ENCODE results near the gene AIP.

Gene AIP

DNA sequence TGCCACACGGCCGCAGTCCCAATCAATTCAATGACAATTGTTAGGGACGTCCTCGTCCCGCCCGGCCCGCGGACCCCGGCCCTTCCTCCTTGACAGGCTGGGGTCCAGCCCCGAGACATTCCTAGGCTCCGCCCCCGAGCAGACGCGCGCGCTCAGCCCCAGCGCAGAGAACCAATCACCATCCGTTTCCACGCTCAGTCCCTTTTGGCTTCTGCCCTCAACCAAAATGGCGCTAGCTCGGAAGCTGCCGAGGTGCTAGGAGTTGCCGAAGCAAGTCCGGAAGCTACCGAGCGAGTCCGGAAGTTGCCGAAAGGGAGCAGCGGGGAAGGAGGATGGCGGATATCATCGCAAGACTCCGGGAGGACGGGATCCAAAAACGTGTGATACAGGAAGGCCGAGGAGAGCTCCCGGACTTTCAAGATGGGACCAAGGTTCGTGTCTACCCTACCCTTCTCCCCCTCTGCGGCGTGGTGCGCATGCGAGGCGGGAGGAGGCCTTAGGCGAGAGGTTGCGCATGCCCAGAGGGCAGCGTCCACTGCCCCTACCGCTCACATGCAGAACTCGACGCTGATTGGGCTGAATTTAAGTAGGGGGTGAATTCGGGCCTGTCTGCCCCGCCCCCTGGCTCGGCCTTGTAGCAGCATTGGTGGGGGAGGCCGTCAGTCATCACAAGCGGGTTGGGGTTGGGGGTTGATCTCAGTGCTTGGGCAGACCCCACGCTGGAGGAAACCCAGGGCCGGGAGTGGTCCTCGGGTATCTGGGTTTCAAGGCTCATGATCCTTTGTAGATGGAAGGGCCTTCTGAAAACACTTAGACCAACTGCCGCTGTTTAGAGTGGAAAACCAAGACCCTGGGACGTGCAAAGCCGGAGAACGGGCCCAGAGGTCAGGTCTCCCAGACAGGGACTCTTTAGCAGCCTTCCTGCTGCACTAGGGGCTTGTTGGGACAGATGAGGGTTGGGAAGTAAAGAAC lies at the start of gene AIP:
Gene AIP, plus strand, starts transcription at position 200 of the 972 bp plus-strand sequence. Its CDS starts 133 bp downstream, at position 333.
- DNase-seq (ENCODE audit: low spot score): peak; percentile 97

DNA sequence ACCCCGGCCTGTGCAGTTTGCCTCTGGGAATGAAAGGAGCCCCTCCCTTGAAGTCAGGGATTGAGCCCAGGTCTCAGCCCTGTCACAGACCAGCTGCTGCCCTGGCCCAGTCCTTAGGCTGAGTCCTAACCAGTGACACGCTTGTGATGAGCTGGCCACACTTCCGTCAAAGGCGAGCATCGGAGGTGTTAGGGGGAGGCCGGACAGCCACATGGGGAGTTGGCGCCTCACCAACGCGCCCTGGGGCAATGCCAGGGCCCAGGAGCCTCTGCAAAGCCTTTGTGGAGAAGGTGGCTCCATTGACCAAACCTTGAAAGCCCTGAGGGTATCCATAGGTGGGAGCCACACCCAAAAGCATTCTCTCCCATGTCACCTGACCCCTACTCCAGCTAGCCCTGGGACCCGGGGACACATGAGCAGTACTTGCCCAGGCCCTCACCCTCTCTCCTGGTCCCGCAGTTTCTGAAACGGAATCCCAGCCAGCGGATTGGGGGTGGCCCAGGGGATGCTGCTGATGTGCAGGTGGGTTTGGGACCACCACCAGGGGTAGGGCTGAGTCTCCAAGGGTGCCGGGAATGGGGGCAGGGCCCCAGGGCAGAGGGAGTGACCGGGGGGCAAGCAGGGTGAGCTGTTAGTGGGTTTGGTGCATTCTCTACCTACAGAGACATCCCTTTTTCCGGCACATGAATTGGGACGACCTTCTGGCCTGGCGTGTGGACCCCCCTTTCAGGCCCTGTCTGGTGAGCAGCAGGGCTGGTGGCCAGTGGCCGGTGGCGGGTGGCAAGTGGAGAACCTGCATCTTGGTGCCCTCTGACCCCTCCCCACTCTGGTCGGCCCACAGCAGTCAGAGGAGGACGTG lies 49.1 kb upstream of the AIP start:
- DNase-seq (ENCODE audit: low spot score): no peak

DNA sequence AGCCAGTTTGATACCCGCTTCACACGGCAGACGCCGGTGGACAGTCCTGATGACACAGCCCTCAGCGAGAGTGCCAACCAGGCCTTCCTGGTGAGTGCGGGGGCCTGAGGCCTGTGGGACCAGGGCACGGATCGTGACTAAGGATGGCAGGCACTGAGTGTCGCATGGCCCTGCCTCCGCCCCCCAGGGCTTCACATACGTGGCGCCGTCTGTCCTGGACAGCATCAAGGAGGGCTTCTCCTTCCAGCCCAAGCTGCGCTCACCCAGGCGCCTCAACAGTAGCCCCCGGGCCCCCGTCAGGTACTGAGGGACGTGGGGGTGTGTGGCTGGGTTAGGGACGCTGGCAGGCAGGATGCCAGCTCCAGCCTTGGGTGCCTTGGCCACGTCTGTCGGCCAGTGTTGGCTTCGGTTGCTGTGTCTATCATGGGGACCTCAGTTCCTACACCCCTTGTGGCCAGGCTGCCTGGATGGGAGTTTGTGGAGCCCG lies 48.4 kb upstream of the AIP start:
- DNase-seq (ENCODE audit: low spot score): no peak

DNA sequence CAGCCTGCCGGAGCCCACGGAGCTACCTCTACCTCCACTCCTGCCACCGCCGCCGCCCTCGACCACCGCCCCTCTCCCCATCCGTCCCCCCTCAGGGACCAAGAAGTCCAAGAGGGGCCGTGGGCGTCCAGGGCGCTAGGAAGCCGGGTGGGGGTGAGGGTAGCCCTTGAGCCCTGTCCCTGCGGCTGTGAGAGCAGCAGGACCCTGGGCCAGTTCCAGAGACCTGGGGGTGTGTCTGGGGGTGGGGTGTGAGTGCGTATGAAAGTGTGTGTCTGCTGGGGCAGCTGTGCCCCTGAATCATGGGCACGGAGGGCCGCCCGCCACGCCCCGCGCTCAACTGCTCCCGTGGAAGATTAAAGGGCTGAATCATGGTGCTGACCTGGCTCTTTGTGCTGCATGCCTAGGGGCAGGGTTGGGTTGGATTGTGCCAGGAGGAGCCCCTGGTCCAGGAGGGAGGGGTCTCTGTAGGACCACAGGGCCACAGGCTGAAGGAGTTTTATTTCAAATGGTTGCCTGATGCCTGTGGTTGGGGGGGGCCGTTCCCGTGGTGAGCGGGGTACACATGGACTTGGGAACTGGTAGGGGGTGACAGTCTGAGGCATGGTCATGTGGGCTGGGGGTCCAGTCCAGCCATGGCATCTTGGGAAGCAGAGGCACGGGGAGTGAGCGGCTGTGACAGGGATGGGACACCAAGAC lies 47.6 kb upstream of the AIP start:
- no peak for DNase-seq (ENCODE audit: low spot score)

DNA sequence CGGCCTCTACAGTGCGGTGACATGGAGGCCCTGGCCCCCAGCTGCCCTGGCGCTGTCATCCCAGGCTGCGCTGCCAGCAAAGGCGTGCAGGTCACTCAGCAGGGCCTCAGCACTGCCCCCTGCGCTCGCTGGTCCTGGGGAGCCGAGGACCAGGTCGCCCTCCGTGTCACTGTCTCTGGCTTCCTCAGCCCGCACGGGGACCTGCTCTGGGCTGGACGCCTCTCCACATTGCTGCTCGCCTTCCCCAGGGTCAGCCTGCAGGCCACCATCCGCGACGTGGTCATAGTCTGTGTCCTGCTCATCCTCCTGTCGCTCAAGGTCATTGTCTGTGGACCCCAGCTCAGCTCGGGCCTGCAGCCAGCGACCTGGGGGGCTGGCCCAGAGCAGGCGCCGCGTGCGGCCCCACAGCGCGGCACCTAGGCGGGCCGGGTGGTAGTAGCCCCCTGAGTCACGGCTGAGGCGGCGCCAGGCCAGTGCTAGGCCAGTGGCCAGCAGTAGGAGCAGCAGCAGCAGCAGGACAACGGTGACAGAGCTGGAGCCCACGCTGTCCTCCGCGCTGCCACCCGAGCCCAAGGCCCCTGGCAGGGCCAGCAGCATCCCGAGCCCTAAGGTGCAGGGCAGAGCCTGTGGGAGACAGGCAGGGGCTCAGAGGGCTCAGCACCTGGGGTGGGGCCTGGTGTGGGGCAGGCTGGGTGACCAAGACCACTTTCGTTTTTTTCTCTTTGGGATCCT lies 46.9 kb upstream of the AIP start:
- no peak for DNase-seq (ENCODE audit: low spot score)

DNA sequence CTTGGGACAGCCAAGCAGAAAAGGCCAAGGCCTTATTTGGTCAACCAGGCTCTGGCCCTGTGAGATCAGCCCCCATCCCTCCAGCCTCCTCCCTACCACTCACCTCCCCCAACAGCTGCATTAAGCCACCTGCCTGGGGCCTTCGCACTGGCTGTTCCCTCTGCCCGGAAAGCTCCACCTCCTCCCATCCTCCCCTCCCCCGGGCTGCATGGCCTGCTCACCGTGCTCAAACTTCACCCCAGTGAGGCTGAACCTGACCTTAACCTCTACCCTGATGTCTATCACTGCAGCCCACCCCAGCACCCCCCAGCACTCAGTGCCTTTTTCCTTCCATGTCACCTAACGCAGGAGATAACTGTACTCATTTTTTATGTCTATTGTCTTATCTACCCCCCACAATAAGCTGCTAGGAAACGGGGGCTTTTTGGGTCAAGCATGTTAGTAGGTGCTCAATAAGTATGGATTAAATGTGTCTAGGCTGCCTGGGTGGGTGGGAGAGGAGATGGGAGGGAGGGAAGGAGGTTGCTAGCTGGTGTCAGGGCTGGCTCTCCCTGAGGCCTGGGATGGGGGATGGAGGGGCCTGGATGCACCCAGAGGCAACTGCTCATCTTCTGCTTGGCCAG lies 46.3 kb upstream of the AIP start:
- no peak for DNase-seq (ENCODE audit: low spot score)

DNA sequence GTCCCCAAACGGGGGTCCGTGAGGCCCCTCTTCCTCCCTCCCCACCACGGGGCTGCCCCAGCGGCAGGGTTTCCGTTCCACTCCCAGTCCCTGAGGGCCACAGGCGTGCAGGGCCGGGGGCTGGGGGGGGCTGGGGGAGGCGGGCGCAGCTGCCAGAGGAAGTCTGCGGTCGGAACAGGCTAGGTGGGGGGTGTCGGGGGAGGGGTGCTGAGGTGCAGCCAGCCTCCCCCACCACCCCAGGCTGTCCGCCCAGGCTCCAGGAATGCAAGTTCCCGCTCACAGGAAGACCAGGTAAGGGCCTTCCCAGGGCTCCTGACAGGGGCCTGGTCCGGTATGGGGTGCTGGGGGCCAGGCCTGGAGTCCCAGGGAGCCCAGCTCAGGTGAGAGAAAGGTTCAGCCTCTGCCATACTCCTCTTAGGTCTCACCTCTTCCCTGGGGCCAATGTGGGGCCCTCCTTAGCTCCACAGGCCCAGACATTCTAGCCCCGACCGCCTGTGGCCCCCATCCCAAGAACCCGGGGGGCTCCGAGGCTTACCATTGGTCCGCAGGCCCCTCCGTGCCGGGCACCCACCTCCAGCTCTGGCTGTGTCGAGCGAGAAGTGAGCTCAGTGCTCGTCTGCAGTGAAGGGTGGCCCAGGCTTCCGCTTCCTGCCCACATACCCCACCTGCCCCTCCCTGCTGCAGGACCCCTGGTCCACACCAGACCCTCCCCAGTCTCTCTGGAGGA lies 45.6 kb upstream of the AIP start, which contains the start of gene PTPRCAP:
Gene PTPRCAP, minus strand, starts transcription at position 601 of the 727 bp plus-strand sequence. Its CDS starts 63 bp downstream, at position 538.
- no peak for DNase-seq (ENCODE audit: low spot score)

DNA sequence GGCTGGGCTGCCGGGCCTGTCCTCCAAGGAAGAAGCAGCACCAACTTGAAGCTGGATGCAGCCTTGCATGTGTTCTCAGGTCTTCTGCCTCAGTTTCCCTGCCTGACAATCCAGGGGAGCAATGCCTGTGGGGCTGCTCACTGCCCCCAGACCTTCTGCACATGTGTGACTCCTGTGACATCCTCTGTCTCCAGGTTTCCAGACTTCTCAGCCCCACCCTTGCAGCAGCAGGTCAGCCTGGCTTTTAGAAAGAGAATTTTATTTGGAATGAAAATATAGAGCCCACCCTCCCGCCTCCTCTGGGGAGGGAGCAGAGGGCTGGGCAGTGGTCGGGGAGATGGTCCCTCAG lies 45.0 kb upstream of the AIP start:
- no peak for DNase-seq (ENCODE audit: low spot score)

DNA sequence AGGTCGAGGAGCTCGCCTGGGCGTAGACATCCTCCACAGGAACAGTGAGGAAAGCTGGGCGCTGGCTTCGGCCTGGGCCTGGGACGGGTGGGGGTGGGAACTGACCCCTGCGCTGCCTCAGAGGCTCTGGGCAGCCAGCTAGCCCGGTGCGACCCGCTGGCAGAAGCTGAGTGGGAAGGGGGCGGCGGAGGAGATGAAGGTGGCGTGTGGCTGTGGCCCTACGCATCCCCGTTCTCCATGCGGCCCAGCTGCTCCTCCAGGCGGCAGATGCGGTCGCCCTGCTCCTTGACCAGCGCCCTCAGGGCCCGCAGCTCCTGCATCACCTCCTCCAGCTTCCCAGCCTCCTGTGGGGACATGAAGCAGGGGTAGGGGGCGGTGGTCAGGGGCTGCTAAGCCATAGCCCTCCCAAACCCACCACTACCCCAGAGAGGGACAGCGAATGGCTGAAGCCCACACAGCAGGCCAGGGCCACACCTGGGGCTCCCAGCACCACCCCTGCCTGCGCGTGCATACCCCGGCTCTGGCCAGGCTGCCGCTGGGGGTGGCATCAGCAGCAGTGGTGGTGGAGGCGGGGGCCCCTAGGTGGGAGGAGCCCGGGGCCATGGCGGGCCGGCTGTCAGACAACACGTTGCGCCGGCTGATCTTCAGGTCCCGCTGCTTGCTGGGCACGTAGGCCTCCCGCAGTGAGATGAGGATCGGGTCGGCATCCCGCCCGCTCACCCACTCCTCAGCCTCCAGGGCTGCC lies 44.5 kb upstream of the AIP start:
- no peak for DNase-seq (ENCODE audit: low spot score)

DNA sequence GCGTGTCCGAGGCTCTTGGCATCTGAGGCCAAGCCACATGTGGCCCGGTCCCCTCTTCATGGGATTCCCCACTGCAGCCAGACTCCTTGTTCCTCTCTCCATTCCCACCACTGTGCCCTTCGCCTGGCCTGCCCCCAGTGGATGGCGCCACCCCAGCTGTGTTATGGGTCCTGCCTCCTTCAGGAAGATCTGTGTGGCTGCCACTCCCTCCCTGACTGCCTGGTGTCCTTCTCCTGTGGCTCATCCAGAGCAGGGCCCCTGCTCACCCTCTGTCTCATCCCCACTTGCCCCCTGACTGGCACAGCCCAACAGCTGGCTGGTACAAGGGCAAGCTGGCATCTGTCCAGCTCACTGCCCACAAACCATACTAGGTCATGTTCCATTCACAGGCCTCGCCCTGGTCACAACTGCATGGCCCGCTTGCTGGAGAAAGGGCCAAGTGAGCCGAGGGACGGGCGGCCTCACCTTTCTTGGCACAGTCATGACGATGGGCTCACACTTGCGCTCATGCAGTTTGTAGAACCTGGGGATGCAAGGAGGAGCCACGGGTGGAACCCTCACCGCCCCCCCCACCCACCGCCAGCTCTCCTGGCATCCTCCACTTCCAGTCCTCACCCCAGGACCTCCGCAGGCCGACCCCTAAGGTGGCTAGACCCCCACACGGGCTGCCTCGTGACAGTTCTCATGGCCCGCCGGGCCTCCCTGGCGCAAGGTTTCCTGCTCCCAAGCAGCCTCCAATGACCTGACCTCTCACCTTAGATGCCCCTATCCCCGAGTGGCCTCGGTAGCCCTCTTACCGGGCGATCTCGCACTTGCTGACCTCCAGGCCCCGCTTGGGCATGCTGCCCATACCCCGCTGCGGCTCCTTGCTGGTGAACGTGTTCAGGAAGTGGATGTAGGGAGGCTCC lies 43.3 kb upstream of the AIP start:
- peak; percentile 58 for DNase-seq (ENCODE audit: low spot score)

DNA sequence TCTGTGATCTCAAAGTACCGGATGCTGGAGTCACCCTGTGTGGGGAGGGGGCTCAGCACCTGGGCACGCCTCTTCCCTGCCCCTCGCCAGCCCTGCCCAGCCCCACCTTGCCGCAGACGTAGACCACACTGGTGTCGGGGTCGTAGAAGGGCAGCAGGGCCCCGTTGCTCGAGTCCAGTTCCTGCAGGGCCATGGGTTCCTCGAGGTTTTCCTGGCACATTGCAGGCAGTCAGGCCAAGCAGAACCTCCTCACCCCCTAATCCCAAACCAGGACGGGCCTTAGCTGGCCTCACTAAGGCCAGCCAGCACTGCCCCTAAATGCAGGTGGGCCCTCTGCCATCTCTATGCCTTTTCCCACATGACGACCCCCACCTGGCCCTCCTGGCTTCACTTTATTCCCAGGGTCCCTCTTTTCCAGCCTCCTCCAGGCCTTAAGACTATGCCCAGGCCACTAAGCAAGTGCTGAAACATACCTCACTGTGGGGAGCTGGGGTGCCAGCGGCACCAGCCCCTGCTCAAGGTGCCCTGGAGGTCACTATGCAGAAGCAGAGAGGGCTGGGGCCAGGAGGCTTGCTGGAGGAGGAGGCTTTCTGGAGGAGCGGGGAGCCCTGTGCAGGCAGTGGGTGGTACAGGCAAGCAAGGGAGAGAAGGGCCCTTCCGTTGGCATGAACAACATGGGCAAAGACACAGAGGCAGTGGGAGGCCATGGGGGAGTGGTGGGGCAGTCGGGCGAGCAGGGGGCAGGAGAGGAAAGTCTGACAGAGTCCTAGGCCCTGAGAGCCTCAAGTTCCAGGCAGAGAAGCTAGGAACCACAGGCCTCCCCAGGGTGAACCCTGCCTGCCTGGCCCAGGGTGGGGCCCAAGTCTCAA lies 42.4 kb upstream of the AIP start:
- DNase-seq (ENCODE audit: low spot score): no peak

DNA sequence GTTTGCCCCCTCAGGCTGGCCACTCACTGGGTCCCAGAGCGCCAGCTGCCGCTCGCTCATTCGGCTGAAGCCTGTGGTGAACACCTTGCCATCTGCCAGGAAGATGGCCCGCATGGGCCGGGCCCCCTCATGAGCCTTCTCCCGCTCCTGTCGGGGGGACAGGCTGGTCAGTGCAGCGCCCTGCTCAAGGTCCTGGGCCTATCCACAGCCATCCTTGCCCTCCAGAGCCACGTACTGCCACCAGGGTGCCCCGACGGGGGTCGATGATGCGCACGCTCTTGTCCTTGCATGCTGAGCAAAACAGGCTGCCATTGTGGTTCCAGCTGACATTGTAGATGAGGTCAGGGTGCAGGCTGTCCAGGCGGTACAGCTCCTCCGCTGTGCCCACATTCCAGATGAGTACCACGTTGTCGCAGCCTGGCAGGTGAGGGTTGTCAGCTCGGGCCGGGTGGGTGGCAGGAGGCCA lies 41.7 kb upstream of the AIP start:
- no peak for DNase-seq (ENCODE audit: low spot score)

DNA sequence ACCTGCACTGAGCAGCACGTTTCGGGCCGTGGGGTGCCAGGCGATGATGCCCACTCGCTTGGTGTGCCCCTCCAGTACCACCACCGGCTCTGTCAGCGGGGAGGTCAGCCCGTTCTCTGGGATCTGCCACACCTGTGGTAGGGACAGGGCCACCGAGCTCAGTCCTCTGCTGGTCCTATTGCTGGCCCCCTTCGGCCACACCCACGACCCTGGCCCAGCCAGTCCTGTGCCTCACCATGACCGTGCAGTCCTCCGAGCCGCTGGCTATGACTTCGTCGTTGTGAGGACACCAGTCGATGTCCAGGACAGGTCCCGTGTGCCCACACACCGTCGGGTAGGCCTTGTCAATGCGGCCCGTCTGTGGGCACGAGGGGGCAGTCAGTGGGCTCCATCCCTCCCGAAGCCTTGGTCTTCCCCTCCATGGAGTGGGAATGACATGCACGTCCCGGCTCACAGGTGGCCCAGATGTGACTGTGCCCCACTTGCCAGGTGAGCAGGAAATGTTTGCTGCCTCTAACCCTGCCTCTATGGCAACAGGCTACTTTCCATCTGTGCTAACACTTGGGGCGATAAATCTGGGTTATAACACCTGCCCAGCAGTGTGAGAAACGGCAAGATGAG lies 41.0 kb upstream of the AIP start:
- no peak for DNase-seq (ENCODE audit: low spot score)

DNA sequence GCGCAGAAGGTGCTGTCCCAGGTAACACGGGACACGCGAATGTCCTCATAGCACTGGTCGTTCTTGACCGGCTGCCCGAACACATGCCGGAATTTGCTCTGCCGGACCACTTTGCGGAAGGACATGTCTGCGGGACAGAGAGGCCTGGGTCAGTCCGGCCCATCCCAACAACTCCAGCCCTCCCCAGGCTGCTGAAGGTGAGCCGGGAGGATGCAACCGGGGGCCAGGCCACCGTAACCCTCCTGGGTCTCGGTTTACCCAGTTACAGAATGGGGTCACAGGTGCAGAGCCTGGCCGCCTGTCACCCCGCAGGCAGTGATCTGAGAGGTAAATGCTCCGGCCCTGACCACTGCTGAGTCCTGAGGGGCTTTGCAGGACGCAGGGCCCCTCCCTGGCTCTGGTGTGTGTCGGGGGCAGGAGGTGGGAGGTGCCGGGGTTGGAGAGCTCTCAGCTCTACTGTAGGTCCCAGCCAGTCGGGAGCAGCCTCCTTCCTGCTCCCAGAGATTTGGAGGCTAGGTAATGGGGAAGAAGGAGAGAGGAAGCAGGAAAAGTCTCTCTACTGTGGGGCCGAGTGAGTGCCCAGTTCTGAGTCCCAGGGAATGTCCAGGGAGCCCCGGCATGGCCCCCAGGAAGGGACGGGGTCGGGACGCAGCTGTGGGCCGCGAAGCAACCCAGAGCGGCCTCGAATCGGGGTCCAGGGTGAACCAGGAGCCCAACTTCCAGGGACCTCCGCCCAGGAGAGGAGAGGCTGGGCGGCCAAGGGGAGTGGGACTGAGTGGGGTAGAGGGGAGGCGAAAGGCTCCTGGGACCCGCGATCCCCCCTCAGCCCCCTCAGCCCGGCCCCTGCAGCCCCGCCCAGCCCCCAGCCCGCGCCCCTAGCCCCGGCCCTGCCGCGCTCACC lies 40.1 kb upstream of the AIP start:
- DNase-seq (ENCODE audit: low spot score): no peak

DNA sequence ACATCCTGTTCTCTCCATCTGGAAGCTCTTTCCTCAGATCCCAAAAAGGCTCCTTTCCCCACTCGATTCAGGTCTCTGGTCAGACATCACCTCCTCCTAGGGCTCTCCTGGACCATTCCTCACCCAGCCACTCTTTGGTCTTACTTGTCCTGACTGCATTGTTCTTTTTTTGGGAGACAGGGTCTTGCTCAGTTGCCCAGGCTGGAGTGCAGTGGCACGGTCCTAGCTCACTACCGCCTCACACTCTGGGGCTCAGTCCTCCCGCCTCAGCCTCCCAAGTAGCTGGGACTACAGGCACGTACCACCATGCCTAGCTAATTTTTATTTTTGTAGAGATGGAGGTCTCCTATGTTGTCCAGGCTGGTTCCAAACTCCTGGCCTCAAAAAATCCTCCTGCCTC lies 37.3 kb upstream of the AIP start:
- DNase-seq (ENCODE audit: low spot score): no peak

DNA sequence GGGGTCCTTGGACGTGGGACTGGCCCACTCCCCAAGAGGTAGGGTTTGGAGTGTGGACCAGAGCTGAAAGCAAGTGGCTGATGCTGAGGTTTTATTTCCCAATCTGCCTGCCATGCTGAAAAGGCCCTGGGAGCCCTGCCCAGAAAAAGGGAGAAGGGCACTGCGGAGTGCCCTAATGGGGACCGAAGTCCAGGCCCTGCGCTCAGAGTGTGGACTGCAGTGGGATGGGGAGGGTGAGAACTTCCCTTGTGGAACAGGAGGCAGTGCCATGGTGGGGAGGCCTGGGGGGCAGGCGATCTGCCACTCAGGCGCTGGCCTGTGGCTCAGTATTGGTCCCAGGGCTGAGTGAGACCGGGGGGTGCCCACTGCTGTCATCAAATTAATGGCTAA lies 34.6 kb upstream of the AIP start:
- DNase-seq (ENCODE audit: low spot score): no peak
